ENCODE measurements around the gene NHLH2. TPM values are rescaled to one million over a fixed set of nuclear protein-coding genes. Genes with fewer than 3 reads are reported as not detected.

NHLH2 gene
- total RNA-seq, 8 experiments from 2014 or later, result 0.09 to 70.5 (median 6.9) TPM

DNA sequence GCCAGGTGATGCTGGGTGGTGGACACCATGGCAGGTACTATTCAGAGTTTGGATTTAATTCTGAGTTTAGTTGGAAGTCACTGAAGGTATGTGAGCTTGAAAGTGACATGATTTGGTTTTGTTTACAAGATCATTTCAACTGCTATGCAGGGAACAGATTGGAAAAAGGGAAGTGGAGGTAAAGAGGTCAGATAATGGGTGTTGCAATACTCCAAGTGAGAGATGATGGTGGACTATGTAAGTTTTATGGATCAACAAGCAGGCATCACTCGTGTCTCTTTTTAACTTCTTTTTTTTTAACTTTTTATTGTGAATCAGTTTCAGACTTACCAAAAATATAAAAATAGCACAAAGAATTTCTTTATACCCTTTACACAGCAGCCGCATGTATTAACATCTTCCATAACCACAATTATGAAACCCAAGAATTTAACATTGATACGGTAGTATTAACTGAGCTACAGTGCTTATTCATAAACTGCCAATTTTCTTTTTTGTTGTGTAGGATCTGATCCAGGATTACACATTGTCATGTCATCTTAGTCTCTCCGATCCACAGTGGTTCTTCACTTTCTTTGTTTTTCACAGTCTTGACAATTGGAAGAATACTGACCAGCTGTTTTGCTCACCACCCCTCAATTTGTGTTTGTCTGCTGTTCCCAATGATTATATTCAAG is 24.9 kb upstream of the NHLH2 start:
- ATAC-seq (replicated peaks in 6 of 8), result peak in 1 of 8 experiments; percentile 53
- Histone ChIP-seq H3K27ac (no peak overlapping the region), H3K4me3 (no peak overlapping the region), H3K4me1 (replicated peaks in 1 of 2) (no peaks in the 10 kb centered on the region)
- 7 to 80% (median 62%) methylated on average over 1 to 4 of the region's 4 CpGs; no CpG with 5 or more reads in 1 of the 10 experiments for WGBS, 10 experiments
- in situ Hi-C loops (cut with MboI; ENCODE audit: low pct_unique_long_range_greater_than_20kb in 2 of 9, low sequenced_read_pairs in 9 of 9, unreplicated experiment in 9 of 9), result no loop called here

GRCh38 chr1:115862403-115862802 is 21.5 kb upstream of the NHLH2 start:
- in situ Hi-C loops (cut with MboI; ENCODE audit: low pct_unique_long_range_greater_than_20kb in 2 of 9, low sequenced_read_pairs in 9 of 9, unreplicated experiment in 9 of 9), result no loop called here
- H3K4me3 ChIP-seq, result no peak overlapping the region
- WGBS, 10 experiments, result 25 to 90% (median 83%) methylated on average over 2 to 7 of the region's 7 CpGs
- H3K27ac ChIP-seq, result no peak overlapping the region
- peak in 2 of 8 experiments; percentile 37 to 70 for ATAC-seq (replicated peaks in 6 of 8)
- peaks cover 0 to 4% of the 10 kb centered on the region in 2 donors for H3K4me1 ChIP-seq (replicated peaks in 1 of 2)

DNA sequence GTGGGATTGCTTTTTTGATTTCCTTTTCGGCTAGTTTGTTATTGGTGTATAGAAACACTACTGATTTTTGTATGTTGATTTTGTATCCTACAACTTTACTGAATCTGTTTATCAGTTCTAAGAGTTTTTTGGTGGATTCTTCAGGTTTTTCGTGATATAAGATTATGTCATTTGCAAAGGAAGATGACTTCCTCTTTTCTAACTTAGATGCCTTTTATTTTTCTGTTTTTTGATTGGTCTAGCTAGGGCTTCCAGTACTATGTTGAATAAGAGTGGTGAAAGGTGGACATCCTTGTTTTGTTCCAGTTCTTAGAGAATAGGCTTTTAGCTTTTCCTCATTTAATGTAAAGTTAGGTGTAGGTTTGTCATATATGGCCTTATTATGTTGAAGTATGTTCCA is 13.1 kb upstream of the NHLH2 start:
- H3K4me3 ChIP-seq, result no peak overlapping the region
- H3K27ac ChIP-seq, result no peak overlapping the region
- ATAC-seq (replicated peaks in 6 of 8), result no peak
- in situ Hi-C loops (cut with MboI; ENCODE audit: low pct_unique_long_range_greater_than_20kb in 2 of 9, low sequenced_read_pairs in 9 of 9, unreplicated experiment in 9 of 9), result no loop called here
- 0 to 100% (median 65%) methylated on average over 1 to 2 of the region's 2 CpGs for WGBS, 10 experiments
- H3K4me1 ChIP-seq (replicated peaks in 1 of 2), result no peaks in the 10 kb centered on the region

DNA sequence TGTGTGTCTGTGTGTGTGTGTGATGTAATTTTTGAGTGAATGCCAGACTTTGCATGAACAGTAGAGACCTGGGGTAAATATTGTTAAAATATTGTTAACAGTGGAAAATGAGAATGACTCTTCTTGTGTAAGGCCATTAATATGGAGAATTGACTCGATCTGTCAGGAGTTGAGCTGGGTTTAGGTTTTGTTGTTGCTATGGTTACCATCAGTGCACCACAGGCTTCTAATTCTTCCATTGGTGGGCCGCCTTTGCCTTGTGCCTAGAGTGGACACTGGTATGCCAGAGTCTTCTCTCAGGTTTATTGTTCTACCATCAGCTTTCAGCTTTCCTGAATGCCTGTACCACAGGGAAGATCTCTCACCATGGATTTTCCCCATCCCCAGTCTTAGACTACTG is 10.0 kb upstream of the NHLH2 start:
- Histone ChIP-seq H3K4me1 (replicated peaks in 1 of 2) (peaks cover 3% of the 10 kb centered on the region in 2 donors), H3K4me3 (no peak overlapping the region), H3K27ac (no peak overlapping the region)
- in situ Hi-C loops (cut with MboI; ENCODE audit: low pct_unique_long_range_greater_than_20kb in 2 of 9, low sequenced_read_pairs in 9 of 9, unreplicated experiment in 9 of 9), result no loop called here
- WGBS, 10 experiments, result 0 to 93% (median 64%) methylated on average over 1 to 2 of the region's 2 CpGs; no CpG with 5 or more reads in 2 of the 10 experiments
- ATAC-seq (replicated peaks in 6 of 8), result peak in 3 of 8 experiments; percentile 26 to 61 (median 40)

DNA sequence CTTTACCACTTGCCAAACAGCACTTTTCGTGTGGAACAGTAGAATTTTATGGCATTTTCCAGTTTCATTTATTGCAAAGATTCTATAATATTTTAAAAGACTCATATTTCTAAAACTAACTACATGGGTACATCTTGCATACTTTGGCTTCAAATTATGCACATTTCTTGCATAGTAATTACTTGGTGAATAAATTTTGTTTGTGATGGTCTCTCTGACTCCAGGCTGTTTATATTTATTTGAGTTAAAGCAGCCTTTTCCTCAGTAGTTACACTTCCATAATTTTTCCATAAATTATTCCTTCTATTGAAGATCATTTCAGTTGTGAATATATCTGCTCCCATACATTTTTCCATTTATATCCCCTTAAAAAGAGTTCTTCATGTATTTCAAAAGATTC is 6.9 kb upstream of the NHLH2 start:
- ATAC-seq (replicated peaks in 6 of 8), result peak in 2 of 8 experiments; percentile 31 to 96
- no peak overlapping the region for H3K27ac ChIP-seq
- H3K4me1 ChIP-seq (replicated peaks in 1 of 2), result peaks cover 7 to 17% of the 10 kb centered on the region in 2 donors
- WGBS, 10 experiments, result 0 to 100% (median 57%) methylated on average over 1 of the region's 1 CpG; no CpG with 5 or more reads in 1 of the 10 experiments
- in situ Hi-C loops (cut with MboI; ENCODE audit: low pct_unique_long_range_greater_than_20kb in 2 of 9, low sequenced_read_pairs in 9 of 9, unreplicated experiment in 9 of 9), result loop anchor here in 1 of 9 experiments (25.0 kb wide), 1 partner anchor 165 kb away; no protein-coding TSS in a partner anchor
- no peak overlapping the region for H3K4me3 ChIP-seq

- Histone ChIP-seq H3K27ac (no peak overlapping the region), H3K4me1 (replicated peaks in 1 of 2) (peaks cover 11 to 28% of the 10 kb centered on the region in 2 donors), H3K4me3 (no peak overlapping the region)
- ATAC-seq (replicated peaks in 6 of 8), result peak in 2 of 8 experiments; percentile 15 to 95
- in situ Hi-C loops (cut with MboI; ENCODE audit: low pct_unique_long_range_greater_than_20kb in 2 of 9, low sequenced_read_pairs in 9 of 9, unreplicated experiment in 9 of 9), result loop anchor here in 1 of 9 experiments (25.0 kb wide), 1 partner anchor 169 kb away; no protein-coding TSS in a partner anchor
- WGBS, 10 experiments, result 0 to 100% (median 45%) methylated on average over 1 of the region's 1 CpG; no CpG with 5 or more reads in 6 of the 10 experiments
Measured at GRCh38 chr1:115842948-115843347, 2.0 kb upstream of the NHLH2 start.

DNA sequence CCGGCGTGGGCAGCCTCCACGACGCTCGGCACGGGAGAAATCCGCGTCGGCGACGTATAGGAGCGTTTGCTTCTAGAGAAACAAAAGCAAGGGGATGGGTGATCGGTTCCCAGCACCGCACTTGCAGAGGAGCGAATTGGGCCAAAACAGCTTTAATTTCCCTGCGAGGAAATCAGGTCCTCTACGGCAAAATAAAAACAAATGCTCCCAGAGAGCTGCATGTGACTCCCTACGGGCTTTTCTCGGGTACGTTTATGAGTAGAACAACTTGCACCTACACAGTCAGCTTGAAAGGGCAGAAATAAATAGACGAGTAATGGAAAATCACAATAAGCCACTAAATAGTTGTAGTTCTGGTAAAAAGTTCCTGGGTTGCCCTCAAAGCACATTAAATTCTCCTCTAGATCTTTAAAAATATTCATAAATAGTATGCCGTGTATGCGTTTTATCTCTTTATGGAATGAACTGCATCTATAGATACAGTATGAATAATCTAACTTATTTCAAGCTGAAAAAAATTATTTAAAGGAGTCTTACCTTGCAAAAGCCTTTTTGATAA is 1.2 kb downstream of the NHLH2 start:
- in situ Hi-C loops (cut with MboI; ENCODE audit: low pct_unique_long_range_greater_than_20kb in 2 of 9, low sequenced_read_pairs in 9 of 9, unreplicated experiment in 9 of 9), result loop anchor here in 1 of 9 experiments (25.0 kb wide), 1 partner anchor 173 kb away; no protein-coding TSS in a partner anchor
- WGBS, 10 experiments, result 3 to 86% (median 38%) methylated on average over 2 to 22 of the region's 23 CpGs
- Histone ChIP-seq H3K4me1 (replicated peaks in 1 of 2) (peaks cover 8 to 24% of the 10 kb centered on the region in 2 donors), H3K4me3 (peak overlapping the region; percentile 28 to 45 (median 37)), H3K27ac (peak overlapping the region; percentile 79 to 82)
- peak in 1 of 8 experiments; percentile 0 for ATAC-seq (replicated peaks in 6 of 8)

GRCh38 chr1:115839029-115839678 is 1.8 kb downstream of the NHLH2 start:
- H3K27ac ChIP-seq, result peak overlapping the region; percentile 79 to 82

DNA sequence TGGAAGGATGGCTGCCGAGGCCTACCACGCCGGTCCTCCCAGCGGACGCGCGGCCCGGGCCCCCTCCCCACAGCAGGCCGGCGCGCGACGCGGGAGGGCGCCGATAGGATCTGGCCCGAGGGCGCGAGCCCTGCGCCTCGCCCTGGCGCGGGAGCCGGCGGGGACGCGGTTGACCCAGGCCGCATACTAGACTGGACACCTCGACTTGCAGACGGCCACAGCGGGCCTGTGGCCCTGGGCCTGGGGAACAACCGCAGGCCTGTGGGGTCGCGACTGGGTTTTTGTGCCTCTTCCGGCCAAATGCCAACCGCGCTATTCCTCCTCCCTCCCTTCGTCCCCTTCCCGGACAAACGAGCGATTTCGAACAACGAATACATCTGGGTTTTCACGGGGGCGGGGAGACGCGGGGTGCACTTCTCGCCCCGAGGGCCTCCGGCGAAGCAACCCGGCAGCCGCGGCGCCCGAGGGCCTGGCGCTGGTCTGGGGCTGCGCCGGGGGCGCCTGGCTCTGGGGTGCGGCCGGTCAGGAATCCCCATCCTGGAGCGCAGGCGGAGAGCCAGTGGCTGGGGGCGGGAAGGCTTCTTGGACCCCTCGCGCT is 2.4 kb downstream of the NHLH2 start:
- H3K4me3 ChIP-seq, result peak overlapping the region; percentile 28 to 45 (median 37)
- in situ Hi-C loops (cut with MboI; ENCODE audit: low pct_unique_long_range_greater_than_20kb in 2 of 9, low sequenced_read_pairs in 9 of 9, unreplicated experiment in 9 of 9), result loop anchor here in 1 of 9 experiments (25.0 kb wide), 1 partner anchor 174 kb away; no protein-coding TSS in a partner anchor
- ATAC-seq (replicated peaks in 6 of 8), result peak in 7 of 8 experiments; percentile 14 to 53 (median 45)
- peaks cover 8 to 24% of the 10 kb centered on the region in 2 donors for H3K4me1 ChIP-seq (replicated peaks in 1 of 2)
- H3K27ac ChIP-seq, result peak overlapping the region; percentile 79 to 82
- 16 to 68% (median 40%) methylated on average over 1 to 10 of the region's 67 CpGs; no CpG with 5 or more reads in 5 of the 10 experiments for WGBS, 10 experiments

More at GRCh38 chr1:115839029-115839678, 1.8 kb downstream of the NHLH2 start:
- Histone ChIP-seq H3K4me3 (peak overlapping the region; percentile 28 to 45 (median 37)), H3K4me1 (replicated peaks in 1 of 2) (peaks cover 8 to 24% of the 10 kb centered on the region in 2 donors)
- WGBS, 10 experiments, result 0 to 9% (median 8%) methylated on average over 4 to 13 of the region's 49 CpGs; no CpG with 5 or more reads in 7 of the 10 experiments
- ATAC-seq (replicated peaks in 6 of 8), result peak; percentile 6 to 93 (median 66)
- in situ Hi-C loops (cut with MboI; ENCODE audit: low pct_unique_long_range_greater_than_20kb in 2 of 9, low sequenced_read_pairs in 9 of 9, unreplicated experiment in 9 of 9), result loop anchor here in 1 of 9 experiments (25.0 kb wide), 1 partner anchor 173 kb away; no protein-coding TSS in a partner anchor

GRCh38 chr1:115837740-115838421 is 3.0 kb downstream of the NHLH2 start:
- Histone ChIP-seq H3K4me3 (peak overlapping the region; percentile 28 to 45 (median 37)), H3K27ac (peak overlapping the region; percentile 79 to 82), H3K4me1 (replicated peaks in 1 of 2) (peaks cover 5 to 20% of the 10 kb centered on the region in 2 donors)
- in situ Hi-C loops (cut with MboI; ENCODE audit: low pct_unique_long_range_greater_than_20kb in 2 of 9, low sequenced_read_pairs in 9 of 9, unreplicated experiment in 9 of 9), result loop anchor here in 1 of 9 experiments (25.0 kb wide), 1 partner anchor 174 kb away; no protein-coding TSS in a partner anchor
- WGBS, 10 experiments, result 0 to 39% (median 25%) methylated on average over 1 to 42 of the region's 80 CpGs; no CpG with 5 or more reads in 3 of the 10 experiments
- ATAC-seq (replicated peaks in 6 of 8), result peak in 5 of 8 experiments; percentile 18 to 25 (median 23)

DNA sequence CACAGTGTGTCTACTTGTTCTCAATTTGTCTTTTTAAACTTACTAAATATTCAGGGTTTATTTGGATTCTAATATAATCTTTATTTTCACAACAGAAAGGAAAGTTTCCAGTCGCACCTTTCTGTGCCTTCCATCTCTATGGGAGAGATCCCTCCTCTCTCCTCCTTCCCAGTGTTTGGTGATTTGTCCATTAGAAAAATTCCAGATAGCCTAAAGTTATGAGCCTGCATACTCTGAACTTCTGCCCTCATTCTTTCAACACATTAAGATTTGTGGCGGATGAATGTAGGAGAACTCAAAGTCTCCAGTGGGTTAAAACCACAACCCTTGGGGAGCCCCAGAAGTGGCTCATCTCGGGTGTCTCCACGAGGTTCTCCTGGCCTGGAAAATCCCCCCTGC is 3.6 kb downstream of the NHLH2 start:
- H3K27ac ChIP-seq, result peak overlapping the region; percentile 79 to 82
- peaks cover 2 to 17% of the 10 kb centered on the region in 2 donors for H3K4me1 ChIP-seq (replicated peaks in 1 of 2)
- 40 to 71% (median 61%) methylated on average over 1 to 4 of the region's 4 CpGs; no CpG with 5 or more reads in 2 of the 10 experiments for whole genome bisulfite sequencing, 10 experiments
- no peak for ATAC-seq (replicated peaks in 6 of 8)
- in situ Hi-C loops (cut with MboI; ENCODE audit: low pct_unique_long_range_greater_than_20kb in 2 of 9, low sequenced_read_pairs in 9 of 9, unreplicated experiment in 9 of 9), result loop anchor here in 1 of 9 experiments (25.0 kb wide), 1 partner anchor 175 kb away; no protein-coding TSS in a partner anchor
- H3K4me3 ChIP-seq, result peak overlapping the region in 4 of 5 donors; percentile 30 to 45 (median 38)
